Measurements from ENCODE around the gene CDK17.
A peak's percentile ranks its signal among the peaks of the same experiment; 100 is the strongest.

CDK17 gene

GRCh38 chr12:96237465-96238077 is 162.7 kb downstream of the CDK17 start:
- peak; percentile 86 for DNase-seq (ENCODE audit: low spot score)

GRCh38 chr12:96237035-96237434 is 163.2 kb downstream of the CDK17 start:
- no peak for DNase-seq (ENCODE audit: low spot score)

- DNase-seq (ENCODE audit: low spot score): peak; percentile 48
Measured at GRCh38 chr12:96236221-96236822, 163.9 kb downstream of the CDK17 start.

- no peak for DNase-seq (ENCODE audit: low spot score)
Measured at GRCh38 chr12:96235484-96235826, 164.8 kb downstream of the CDK17 start.

- no peak for DNase-seq (ENCODE audit: low spot score)
Measured at GRCh38 chr12:96234591-96235483, 165.4 kb downstream of the CDK17 start.

- DNase-seq (ENCODE audit: low spot score): peak; percentile 98
Measured at GRCh38 chr12:96233939-96234461, 166.2 kb downstream of the CDK17 start.

- no peak for DNase-seq (ENCODE audit: low spot score)
Measured at GRCh38 chr12:96233168-96233567, 167.1 kb downstream of the CDK17 start.

GRCh38 chr12:96230646-96231045 is 169.6 kb downstream of the CDK17 start:
- DNase-seq (ENCODE audit: low spot score): no peak

GRCh38 chr12:96228566-96229248 is 171.5 kb downstream of the CDK17 start:
- no peak for DNase-seq (ENCODE audit: low spot score)
